PC-9 (cell line): ENCODE measurements around the gene NOVA1. TPM values are rescaled to one million over a fixed set of nuclear protein-coding genes. Genes with fewer than 3 reads are reported as not detected.

Source experiments
- BruUV-seq: library from RNA; stranded (reverse); fragments of 400-500 nt; replicated peaks from 2 replicates; lab custom pipeline; 2021; lab: Mats Ljungman, UMichigan
- CTCF ChIA-PET: fragments of 300-600 bp; sonication (Branson Sonifier 250); formaldehyde crosslinking; loops from one replicate; lab custom pipeline; 2022; ENCODE audit warnings: antibody characterized with exemption; lab: Charles Lee
- POLR2A ChIA-PET: fragments of 300-600 bp; sonication (Branson Sonifier 250); formaldehyde crosslinking; loops from one replicate; lab custom pipeline; 2022; ENCODE audit warnings: antibody characterized with exemption; ENCODE audit not compliant: unreplicated experiment; lab: Charles Lee
- DNase-seq, 2 experiments: peaks; one replicate each; pipeline versions ENCODE4 v3.0.0 to v3.0.0-alpha.2; 2015 to 2022; ENCODE audit warnings: mixed read lengths in 1 of 2
- H2AFZ ChIP-seq: fragments of 200-600 bp; sonication (generic); 2 replicates; pipeline ENCODE4 v1.8.1; 2017; ENCODE audit warnings: antibody characterized with exemption
- H3F3A ChIP-seq: fragments of 200-600 bp; sonication (generic); 2 replicates; pipeline ENCODE4 v1.8.1; 2017; ENCODE audit warnings: antibody characterized with exemption, mild to moderate bottlenecking, low read depth; ENCODE audit not compliant: insufficient read depth
- H3K27ac ChIP-seq: fragments of 200-600 bp; sonication (generic); 2 replicates; pipeline ENCODE4 v1.6.1; 2016; ENCODE audit warnings: mixed run types
- H3K27me3 ChIP-seq: fragments of 200-600 bp; sonication (generic); 2 replicates; pipeline ENCODE4 v1.6.1; 2016; ENCODE audit warnings: low read depth, mixed run types; ENCODE audit not compliant: insufficient read depth
- H3K36me3 ChIP-seq: fragments of 200-600 bp; sonication (generic); 2 replicates; pipeline ENCODE4 v1.6.1; 2016; ENCODE audit warnings: low read depth, mixed run types
- H3K4me1 ChIP-seq: fragments of 200-600 bp; sonication (generic); replicated peaks from 2 replicates; pipeline ENCODE4 v1.6.1; 2016; ENCODE audit warnings: mixed run types; ENCODE audit not compliant: insufficient read depth
- H3K4me2 ChIP-seq: fragments of 200-600 bp; sonication (generic); 2 replicates; pipeline ENCODE4 v1.6.1; 2017; ENCODE audit warnings: mixed run types
- H3K4me3 ChIP-seq: fragments of 200-600 bp; sonication (generic); 2 replicates; pipeline ENCODE4 v1.6.1; 2016; ENCODE audit warnings: mixed run types
- H3K79me2 ChIP-seq: fragments of 200-600 bp; sonication (generic); 2 replicates; pipeline ENCODE4 v1.6.1; 2017; ENCODE audit warnings: low read depth, mixed run types
- H3K9me2 ChIP-seq: fragments of 200-600 bp; sonication (generic); 2 replicates; pipeline ENCODE4 v1.8.1; 2017; ENCODE audit warnings: mild to moderate bottlenecking; ENCODE audit not compliant: insufficient read depth
- H3K9me3 ChIP-seq: fragments of 200-600 bp; sonication (generic); 2 replicates; pipeline ENCODE4 v1.8.1; 2016; ENCODE audit warnings: low read depth; ENCODE audit not compliant: insufficient read depth
- H4K20me1 ChIP-seq: fragments of 200-600 bp; sonication (generic); 2 replicates; pipeline ENCODE4 v1.8.1; 2017; ENCODE audit not compliant: insufficient read depth
- CTCF ChIP-seq: fragments of 200-600 bp; sonication (generic); conservative IDR thresholded peaks from 2 replicates; pipeline ENCODE4 v1.6.1; 2017; ENCODE audit warnings: mixed run types, antibody characterized with exemption, mild to moderate bottlenecking, moderate library complexity
- EZH2 ChIP-seq: fragments of 200-600 bp; sonication (generic); IDR thresholded peaks from 2 replicates; pipeline ENCODE4 v1.8.0; 2017; ENCODE audit warnings: antibody characterized with exemption, low read depth
- intact Hi-C: fragments of 100-400 bp; cut with micrococcal nuclease; formaldehyde crosslinking; loops from one replicate; pipeline ENCODE4 v1.10.0; 2022; ENCODE audit not compliant: unreplicated experiment
- total RNA-seq: library from RNA; stranded (reverse); gene quantifications from 2 replicates; pipeline ENCODE4 v1.2.3, GENCODE V29; 2021

NOVA1 gene
- total RNA-seq, 1 experiment from 2014 or later: 1.1 TPM

GRCh38 chr14:26415618-26416123 is 182.2 kb downstream of the NOVA1 start:
- no peaks in the 10 kb centered on the region for H3K79me2 ChIP-seq
- H3K27ac ChIP-seq: no peak overlapping the region
- no peaks in the 10 kb centered on the region for H3K9me2 ChIP-seq
- H3K27me3 ChIP-seq: no peaks in the 10 kb centered on the region
- H3K4me2 ChIP-seq: no peak overlapping the region
- TF ChIP-seq CTCF: no peak
- TF ChIP-seq EZH2: no peak
- H3K4me3 ChIP-seq: no peak overlapping the region
- POLR2A ChIA-PET: no interaction called here
- no peaks in the 10 kb centered on the region for H3K4me1 ChIP-seq
- no peaks in the 10 kb centered on the region for H3F3A ChIP-seq
- intact Hi-C loops: no loop called here
- DNase-seq: no peak
- no TSS peak for BruUV-seq
- H3K36me3 ChIP-seq: no peaks in the 10 kb centered on the region
- H3K9me3 ChIP-seq: no peaks in the 10 kb centered on the region
- CTCF ChIA-PET: no interaction called here
- H4K20me1 ChIP-seq: no peaks in the 10 kb centered on the region
- H2AFZ ChIP-seq: no peak overlapping the region

- POLR2A ChIA-PET: no interaction called here
- DNase-seq: no peak
- Histone ChIP-seq H3K4me3 (no peak overlapping the region), H3K27me3 (no peaks in the 10 kb centered on the region), H3K27ac (no peak overlapping the region), H3F3A (no peaks in the 10 kb centered on the region), H3K9me3 (no peaks in the 10 kb centered on the region), H3K79me2 (no peaks in the 10 kb centered on the region), H3K4me1 (no peaks in the 10 kb centered on the region), H3K9me2 (no peaks in the 10 kb centered on the region), H3K36me3 (no peaks in the 10 kb centered on the region), H2AFZ (no peak overlapping the region), H4K20me1 (no peaks in the 10 kb centered on the region), H3K4me2 (no peak overlapping the region)
- intact Hi-C loops: no loop called here
- TF ChIP-seq CTCF (no peak), EZH2 (no peak)
- no TSS peak for BruUV-seq
- CTCF ChIA-PET: no interaction called here
These were observed 182.9 kb downstream of the NOVA1 start for GRCh38 chr14:26414926-26415325.

- H3K9me2 ChIP-seq: no peaks in the 10 kb centered on the region
- no TSS peak for BruUV-seq
- no peaks in the 10 kb centered on the region for H3K9me3 ChIP-seq
- H3K36me3 ChIP-seq: no peaks in the 10 kb centered on the region
- no peak overlapping the region for H3K27ac ChIP-seq
- H3K4me1 ChIP-seq: no peaks in the 10 kb centered on the region
- H3F3A ChIP-seq: no peaks in the 10 kb centered on the region
- no peaks in the 10 kb centered on the region for H3K79me2 ChIP-seq
- H3K27me3 ChIP-seq: no peaks in the 10 kb centered on the region
- no peak overlapping the region for H3K4me2 ChIP-seq
- CTCF ChIA-PET: no interaction called here
- intact Hi-C loops: no loop called here
- H4K20me1 ChIP-seq: no peaks in the 10 kb centered on the region
- H2AFZ ChIP-seq: no peak overlapping the region
- POLR2A ChIA-PET: no interaction called here
- TF ChIP-seq CTCF: no peak
- no peak overlapping the region for H3K4me3 ChIP-seq
- no peak for DNase-seq
These were observed 183.7 kb downstream of the NOVA1 start for GRCh38 chr14:26414103-26414502.
